ENCODE measurements around the gene VAMP3. TPM values are rescaled to one million over a fixed set of nuclear protein-coding genes. Genes with fewer than 3 reads are reported as not detected.
A peak's percentile ranks its signal among the peaks of the same experiment; 100 is the strongest.

The VAMP3 gene
- total RNA-seq, 1 experiment from 2014 or later = 77.8 TPM

DNA sequence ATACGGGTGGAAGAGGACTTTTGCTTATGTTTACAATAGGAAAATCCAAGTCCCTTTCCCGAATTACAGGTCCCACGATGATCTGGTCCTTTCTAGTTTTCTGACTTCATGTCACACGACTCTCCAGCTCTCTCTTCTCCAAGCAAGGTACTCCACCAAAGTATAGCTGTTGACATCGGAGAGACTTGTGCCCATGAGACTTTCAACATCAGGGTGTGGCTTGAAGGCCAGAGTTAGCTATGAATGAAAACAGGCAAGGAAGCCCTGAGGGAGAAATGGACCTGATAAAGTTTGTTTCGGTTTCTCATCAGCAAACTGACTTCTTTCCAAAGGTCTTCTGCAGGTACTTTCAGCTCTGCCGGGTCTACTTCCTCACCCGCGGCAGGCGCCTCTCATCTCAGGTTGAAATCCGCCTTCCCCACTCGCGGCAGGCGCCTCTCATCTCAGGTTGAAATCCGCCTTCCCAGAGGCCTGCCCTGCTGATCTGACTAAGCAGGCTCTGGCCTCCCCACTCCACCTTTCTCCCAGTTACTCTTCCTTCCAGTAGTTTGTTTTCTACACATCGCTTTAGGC lies 10.9 kb downstream of the VAMP3 start:
- no peak for DNase-seq
- Histone ChIP-seq H3K4me3 (ENCODE audit: low read depth, low read length) (no peak overlapping the region), H3K27me3 (replicated peaks; ENCODE audit: control insufficient read depth, insufficient read depth, low read length) (no peaks in the 10 kb centered on the region), H3K9me3 (no peaks in the 10 kb centered on the region), H3K36me3 (ENCODE audit: control insufficient read depth, insufficient read depth, low read length) (peaks cover 2% of the 10 kb centered on the region; the same call in 1 of the 2 replicates), H3K4me1 (peaks cover 7% of the 10 kb centered on the region)
- no peak overlapping the region for H3K27ac Mint-ChIP-seq (ENCODE audit: unreplicated experiment)
- intact Hi-C loops (cut with micrococcal nuclease; ENCODE audit: unreplicated experiment) = no loop called here
- CTCF ChIA-PET = interaction anchor here (1.1 kb wide), 1 partner anchor 113 kb away, joined by 3 read pairs; no protein-coding TSS in a partner anchor
- BruUV-seq (replicated peaks) = no TSS peak
- H3K9me3 Mint-ChIP-seq (ENCODE audit: unreplicated experiment) = no peaks in the 10 kb centered on the region
- TF ChIP-seq, protein P1, sequence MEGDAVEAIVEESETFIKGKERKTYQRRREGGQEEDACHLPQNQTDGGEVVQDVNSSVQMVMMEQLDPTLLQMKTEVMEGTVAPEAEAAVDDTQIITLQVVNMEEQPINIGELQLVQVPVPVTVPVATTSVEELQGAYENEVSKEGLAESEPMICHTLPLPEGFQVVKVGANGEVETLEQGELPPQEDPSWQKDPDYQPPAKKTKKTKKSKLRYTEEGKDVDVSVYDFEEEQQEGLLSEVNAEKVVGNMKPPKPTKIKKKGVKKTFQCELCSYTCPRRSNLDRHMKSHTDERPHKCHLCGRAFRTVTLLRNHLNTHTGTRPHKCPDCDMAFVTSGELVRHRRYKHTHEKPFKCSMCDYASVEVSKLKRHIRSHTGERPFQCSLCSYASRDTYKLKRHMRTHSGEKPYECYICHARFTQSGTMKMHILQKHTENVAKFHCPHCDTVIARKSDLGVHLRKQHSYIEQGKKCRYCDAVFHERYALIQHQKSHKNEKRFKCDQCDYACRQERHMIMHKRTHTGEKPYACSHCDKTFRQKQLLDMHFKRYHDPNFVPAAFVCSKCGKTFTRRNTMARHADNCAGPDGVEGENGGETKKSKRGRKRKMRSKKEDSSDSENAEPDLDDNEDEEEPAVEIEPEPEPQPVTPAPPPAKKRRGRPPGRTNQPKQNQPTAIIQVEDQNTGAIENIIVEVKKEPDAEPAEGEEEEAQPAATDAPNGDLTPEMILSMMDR (IDR thresholded peaks at IDR 0.05; ENCODE audit: insufficient read depth in 1 of 2, low read depth in 1 of 2, low read length in 1 of 2, severe bottlenecking in 1 of 2, unreplicated experiment in 1 of 2) = no peak
- POLR2A ChIA-PET = no interaction called here
- H3K4me3 Mint-ChIP-seq (ENCODE audit: unreplicated experiment) = no peak overlapping the region
- no peaks in the 10 kb centered on the region for H3K27me3 Mint-ChIP-seq (ENCODE audit: insufficient read depth, unreplicated experiment)
- peaks cover 46% of the 10 kb centered on the region for H3K36me3 Mint-ChIP-seq (ENCODE audit: insufficient read depth, unreplicated experiment)
- H3K4me1 Mint-ChIP-seq (ENCODE audit: low read depth, unreplicated experiment) = peaks cover 18% of the 10 kb centered on the region

DNA sequence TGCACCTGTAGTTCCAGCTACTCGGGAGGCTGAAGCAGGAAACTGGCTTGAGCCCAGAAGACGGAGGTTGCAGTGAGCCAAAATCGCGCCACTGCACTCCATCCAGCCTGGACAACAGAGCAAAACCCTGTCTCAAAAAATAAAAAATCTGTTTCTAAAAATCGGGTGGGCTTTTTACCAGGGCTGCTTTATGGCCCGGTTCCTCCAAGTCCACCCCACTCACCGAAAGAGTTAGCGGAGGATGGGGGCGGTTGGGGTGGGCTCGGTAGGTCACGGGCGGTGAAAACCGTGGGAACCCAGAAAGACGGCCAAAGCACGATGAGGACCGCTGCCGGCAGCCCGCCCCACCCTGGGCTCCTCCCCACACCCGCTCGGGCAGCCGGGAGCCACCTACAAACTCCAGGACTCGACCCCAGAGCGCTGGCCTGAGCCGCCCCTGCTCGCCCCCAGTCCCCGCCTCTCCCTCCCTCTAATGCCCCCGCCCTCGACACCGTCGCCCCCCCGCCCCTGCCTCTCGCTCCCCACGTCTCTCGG lies 12.1 kb downstream of the VAMP3 start:
- Mint-ChIP-seq H3K4me3 (ENCODE audit: unreplicated experiment) (peak overlapping the region; percentile 68), H3K4me1 (ENCODE audit: low read depth, unreplicated experiment) (peaks cover 18% of the 10 kb centered on the region), H3K9me3 (ENCODE audit: unreplicated experiment) (no peaks in the 10 kb centered on the region), H3K27me3 (ENCODE audit: insufficient read depth, unreplicated experiment) (no peaks in the 10 kb centered on the region), H3K27ac (ENCODE audit: unreplicated experiment) (no peak overlapping the region), H3K36me3 (ENCODE audit: insufficient read depth, unreplicated experiment) (peaks cover 43% of the 10 kb centered on the region)
- CTCF ChIA-PET = no interaction called here
- peaks cover 7% of the 10 kb centered on the region for H3K4me1 ChIP-seq
- peaks cover 2% of the 10 kb centered on the region; the same call in 1 of the 2 replicates for H3K36me3 ChIP-seq (ENCODE audit: control insufficient read depth, insufficient read depth, low read length)
- intact Hi-C loops (cut with micrococcal nuclease; ENCODE audit: unreplicated experiment) = loop anchor here (1.0 kb wide), 1 partner anchor 12 kb away; the partner anchor contains the start of gene VAMP3
- TF ChIP-seq, protein P1 (IDR thresholded peaks at IDR 0.05; ENCODE audit: insufficient read depth in 1 of 2, low read depth in 1 of 2, low read length in 1 of 2, severe bottlenecking in 1 of 2, unreplicated experiment in 1 of 2) = no peak
- H3K27me3 ChIP-seq (replicated peaks; ENCODE audit: control insufficient read depth, insufficient read depth, low read length) = no peaks in the 10 kb centered on the region
- H3K9me3 ChIP-seq = no peaks in the 10 kb centered on the region
- no TSS peak for BruUV-seq (replicated peaks)
- POLR2A ChIA-PET = no interaction called here
- H3K4me3 ChIP-seq (ENCODE audit: low read depth, low read length) = peak overlapping the region; percentile 55
- peak; percentile 84 to 87 for DNase-seq

DNA sequence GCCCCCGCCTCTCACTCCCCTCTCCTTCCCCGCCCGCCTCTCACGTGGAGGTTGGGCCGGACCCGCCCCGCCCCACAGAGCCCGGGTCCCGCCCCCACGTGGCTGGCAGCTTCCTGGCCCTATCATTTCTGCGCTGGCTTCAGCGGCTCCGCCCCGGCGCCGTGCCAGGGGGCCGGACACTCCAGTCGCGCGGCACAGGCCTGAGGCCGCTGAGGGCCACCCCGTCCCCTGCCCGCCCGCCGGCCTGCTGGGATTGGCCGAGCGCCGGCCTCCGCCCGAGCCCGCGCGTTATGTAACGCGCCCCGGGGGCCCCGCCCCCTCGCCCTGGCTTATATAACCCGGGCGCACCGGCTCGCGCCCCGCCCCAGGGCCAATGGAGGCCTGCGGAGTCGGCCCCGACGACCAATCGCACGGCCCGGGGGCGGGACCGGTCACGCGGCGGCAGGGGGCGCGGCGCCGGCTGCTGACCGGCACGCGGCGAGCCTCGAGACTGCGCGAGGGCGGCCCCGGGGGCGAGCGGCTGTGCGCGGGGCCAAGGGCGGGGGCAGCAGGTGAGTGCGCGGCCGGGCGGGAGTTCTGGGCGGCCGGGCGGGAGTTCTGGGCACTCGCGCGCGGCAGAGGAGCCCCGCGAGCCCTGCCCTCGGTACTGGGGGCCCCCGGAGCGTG lies 12.9 kb downstream of the VAMP3 start, which contains the start of gene PER3:
Gene PER3, plus strand, starts transcription at position 466 of the 666 bp plus-strand sequence. CDS start 587 bp downstream, outside the sequence.
- H3K4me1 ChIP-seq = peaks cover 7% of the 10 kb centered on the region
- Mint-ChIP-seq H3K9me3 (ENCODE audit: unreplicated experiment) (no peaks in the 10 kb centered on the region), H3K27ac (ENCODE audit: unreplicated experiment) (no peak within 1 kb of the TSS), H3K36me3 (ENCODE audit: insufficient read depth, unreplicated experiment) (peaks cover 49% of the 10 kb centered on the region), H3K4me3 (ENCODE audit: unreplicated experiment) (peak within 1 kb of the TSS; percentile 68), H3K27me3 (ENCODE audit: insufficient read depth, unreplicated experiment) (no peaks in the 10 kb centered on the region), H3K4me1 (ENCODE audit: low read depth, unreplicated experiment) (peaks cover 18% of the 10 kb centered on the region)
- no peaks in the 10 kb centered on the region for H3K27me3 ChIP-seq (replicated peaks; ENCODE audit: control insufficient read depth, insufficient read depth, low read length)
- peak within 1 kb of the TSS; percentile 75 for H3K4me3 ChIP-seq (ENCODE audit: low read depth, low read length)
- ChIA-PET CTCF (interaction anchor here (1.0 kb wide), 1 partner anchor 32 kb away, joined by 3 read pairs; no protein-coding TSS in a partner anchor), POLR2A (interaction anchor here (0.5 to 0.7 kb wide), 3 partner anchors 107 to 158 kb away, joined by 4 to 6 read pairs (median 5); no protein-coding TSS in a partner anchor)
- TF ChIP-seq, protein P1 (IDR thresholded peaks at IDR 0.05; ENCODE audit: insufficient read depth in 1 of 2, low read depth in 1 of 2, low read length in 1 of 2, severe bottlenecking in 1 of 2, unreplicated experiment in 1 of 2) = no peak
- intact Hi-C loops (cut with micrococcal nuclease; ENCODE audit: unreplicated experiment) = loop anchor here (1.0 kb wide), 1 partner anchor 13 kb away; the partner anchor contains the start of gene VAMP3
- no TSS peak for BruUV-seq (replicated peaks)
- peaks cover 3% of the 10 kb centered on the region; the same call in 1 of the 2 replicates for H3K36me3 ChIP-seq (ENCODE audit: control insufficient read depth, insufficient read depth, low read length)
- H3K9me3 ChIP-seq = no peaks in the 10 kb centered on the region
- DNase-seq = peak; percentile 95 to 98

All from Caco-2 (cell line).